CD4-positive, alpha-beta T cell treated with Interleukin-21 for 1 hour (primary cell): Measurements from ENCODE around the gene PRF1.
"Not testable (repeated sequence)": the region's sequence is repeated elsewhere in the genome, so short reads cannot be mapped to it uniquely, and the experiment has no call there.

Experiments used
- DNase-seq: peaks from one replicate; pipeline ENCODE4 v3.0.0-alpha.2; 2020

The PRF1 gene

DNA sequence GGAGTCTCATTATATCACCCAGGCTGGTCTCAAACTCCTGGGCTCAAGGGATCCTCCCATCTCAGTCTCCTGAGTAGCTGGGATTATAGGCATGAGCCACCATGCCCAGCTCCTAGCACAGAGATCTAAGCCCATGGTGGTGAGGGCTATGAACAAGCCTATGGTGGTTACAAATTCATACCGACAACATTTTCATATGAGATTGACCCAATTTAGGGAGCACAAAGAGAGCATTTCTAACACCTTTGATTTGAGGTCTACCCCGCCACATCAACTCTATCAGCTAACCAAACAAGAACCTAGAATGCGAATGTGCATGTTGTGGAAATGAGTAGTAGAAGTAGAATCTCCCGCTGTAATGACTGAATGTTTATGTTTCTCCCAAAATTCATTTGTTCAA is 14.2 kb upstream of the PRF1 start:
- DNase-seq, result peak; percentile 54

DNA sequence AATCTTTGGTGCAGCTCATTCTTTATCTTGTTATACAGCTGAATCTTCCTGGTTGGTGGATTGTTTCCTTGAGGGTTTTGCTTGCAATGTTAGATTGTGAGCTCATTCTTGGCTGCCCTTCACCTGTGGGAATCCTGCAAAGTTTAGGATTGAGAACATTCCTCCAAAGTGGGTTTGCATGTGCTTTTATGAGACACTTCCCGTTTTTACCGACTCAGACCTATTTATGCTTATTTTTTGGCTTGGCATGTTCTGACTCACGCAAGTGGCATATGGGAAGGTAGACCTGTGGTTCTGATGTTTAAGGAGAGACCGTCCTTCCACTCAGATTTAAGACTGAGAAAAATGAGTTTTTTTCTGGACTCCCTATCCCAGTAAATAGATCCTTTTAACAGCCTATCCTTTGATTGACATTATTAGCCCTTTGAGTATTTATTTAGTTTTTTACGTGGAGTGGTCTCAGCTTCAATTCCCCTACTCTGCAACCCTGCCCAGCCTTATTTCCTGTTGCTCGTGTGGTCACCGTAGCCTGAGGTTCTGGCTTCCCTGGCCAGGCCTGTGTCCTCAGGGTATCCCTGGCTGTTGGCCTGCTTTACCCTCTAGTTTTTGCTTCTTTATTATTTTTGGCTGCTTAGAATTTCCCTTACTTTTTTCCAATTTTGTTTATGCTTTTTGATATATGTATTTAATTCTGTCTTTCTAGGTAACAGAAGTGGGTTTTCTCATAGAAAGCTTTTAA is 13.4 kb upstream of the PRF1 start:
- no peak for DNase-seq

- no peak for DNase-seq
These were observed 12.7 kb upstream of the PRF1 start for GRCh38 chr10:70615211-70615610.

GRCh38 chr10:70614364-70614763 is 11.8 kb upstream of the PRF1 start:
- not testable (repeated sequence) for DNase-seq

DNA sequence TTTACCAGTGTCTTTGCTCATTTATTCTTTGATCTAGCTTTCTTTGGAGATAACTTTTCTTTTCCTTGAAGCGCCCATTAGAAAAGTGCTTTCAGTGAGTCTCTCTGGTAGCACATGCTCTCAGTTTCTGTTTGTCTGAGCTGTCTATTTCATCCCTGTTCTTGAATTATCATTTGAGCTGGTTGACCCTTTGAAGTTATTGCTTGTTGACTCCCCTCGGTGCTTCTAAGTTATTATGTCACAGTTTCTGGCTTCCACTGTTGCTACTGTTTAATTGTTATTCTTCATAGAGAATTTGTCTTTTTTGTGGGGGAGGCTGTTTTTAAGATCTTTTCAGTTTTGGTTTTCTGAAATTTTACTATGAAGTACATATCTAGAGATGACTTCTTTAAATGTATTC is 11.4 kb upstream of the PRF1 start:
- no peak for DNase-seq

DNA sequence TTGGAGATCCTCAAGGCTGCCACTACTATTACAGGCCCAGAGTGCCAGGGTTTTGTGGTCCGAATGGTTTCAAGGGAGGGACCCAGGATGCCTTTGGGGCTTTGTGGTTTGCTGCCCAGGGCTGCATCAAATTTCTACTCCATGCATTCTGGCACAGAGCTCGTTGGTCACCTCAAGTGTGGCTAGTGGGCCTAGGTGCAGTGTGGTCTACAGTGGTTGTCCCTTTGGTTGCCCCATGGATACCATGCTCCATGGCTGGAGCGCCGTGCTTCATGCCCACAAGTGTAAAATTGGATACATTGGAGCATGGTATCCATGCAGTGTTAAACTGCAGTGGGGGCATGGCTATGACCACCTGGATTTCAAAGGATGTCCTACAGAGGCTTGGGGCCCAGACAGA is 5.4 kb upstream of the PRF1 start:
- no peak for DNase-seq

GRCh38 chr10:70605161-70605560 is 2.6 kb upstream of the PRF1 start:
- DNase-seq, result no peak

- no peak for DNase-seq
These were observed 1.6 kb upstream of the PRF1 start for GRCh38 chr10:70604106-70604505.

GRCh38 chr10:70603449-70603801 is 884 bp upstream of the PRF1 start:
- DNase-seq, result peak; percentile 82

GRCh38 chr10:70601746-70602145 is 795 bp downstream of the PRF1 start:
- DNase-seq, result peak; percentile 38

DNA sequence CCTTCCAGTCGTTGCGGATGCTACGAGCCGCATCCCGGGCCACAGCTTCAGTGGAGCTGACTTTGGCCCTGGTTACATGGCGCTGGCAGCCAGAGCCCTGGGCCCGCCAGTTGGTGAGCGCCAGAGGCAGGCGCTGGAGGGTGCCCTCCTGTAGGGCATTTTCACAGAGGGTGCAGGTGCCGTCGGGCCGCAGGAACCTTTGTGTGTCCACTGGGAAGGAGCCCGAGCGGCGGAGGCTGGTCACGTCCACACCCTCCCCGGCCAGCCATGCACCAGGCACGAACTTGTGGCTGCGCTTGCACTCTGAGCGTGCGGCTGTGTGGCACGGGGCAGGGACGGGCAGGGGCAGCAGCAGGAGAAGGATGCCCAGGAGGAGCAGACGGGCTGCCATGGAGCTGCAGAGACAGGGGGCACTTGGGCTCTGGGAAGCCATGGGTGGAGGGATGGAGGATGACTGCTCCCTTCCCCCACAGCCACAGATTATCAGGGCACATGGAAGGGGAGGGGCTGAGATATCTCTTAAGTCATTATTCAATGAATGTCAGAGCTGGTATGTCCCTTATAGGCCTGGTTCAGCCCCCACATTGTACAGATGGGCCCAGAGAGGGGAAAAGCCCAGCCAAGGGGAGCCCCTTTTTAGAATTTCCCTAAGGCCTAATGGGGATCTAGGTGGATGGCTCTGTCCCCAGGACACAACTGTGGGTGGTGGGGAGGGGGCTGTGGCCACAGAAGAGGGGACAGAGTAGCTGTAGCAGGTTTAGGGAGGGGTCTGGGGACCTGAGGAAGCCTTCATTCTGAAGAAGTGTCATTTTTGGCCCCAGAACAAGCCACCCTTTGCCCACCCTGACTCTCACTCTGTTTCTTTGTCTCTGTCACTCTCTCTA is 1.8 kb downstream of the PRF1 start:
- no peak for DNase-seq

DNA sequence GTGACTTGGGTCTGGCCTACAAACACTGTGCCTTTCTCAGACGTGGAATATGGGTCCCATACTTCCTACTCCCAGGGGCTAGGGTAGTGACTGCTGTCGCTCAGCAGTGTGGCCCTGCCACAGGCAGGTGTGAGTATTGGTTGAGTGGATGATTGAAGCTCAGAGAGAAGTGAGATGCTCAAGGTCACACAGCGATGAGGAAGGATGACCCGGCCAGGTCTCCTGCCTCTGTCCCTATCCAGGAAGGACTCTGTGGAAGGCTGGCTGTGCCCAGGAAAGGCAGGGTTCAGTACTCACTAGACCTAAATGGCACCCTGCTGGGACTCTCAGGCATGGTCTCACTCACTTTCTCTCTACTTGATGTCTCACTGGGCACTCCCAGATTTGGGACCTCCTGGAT is 2.8 kb downstream of the PRF1 start:
- no peak for DNase-seq

DNA sequence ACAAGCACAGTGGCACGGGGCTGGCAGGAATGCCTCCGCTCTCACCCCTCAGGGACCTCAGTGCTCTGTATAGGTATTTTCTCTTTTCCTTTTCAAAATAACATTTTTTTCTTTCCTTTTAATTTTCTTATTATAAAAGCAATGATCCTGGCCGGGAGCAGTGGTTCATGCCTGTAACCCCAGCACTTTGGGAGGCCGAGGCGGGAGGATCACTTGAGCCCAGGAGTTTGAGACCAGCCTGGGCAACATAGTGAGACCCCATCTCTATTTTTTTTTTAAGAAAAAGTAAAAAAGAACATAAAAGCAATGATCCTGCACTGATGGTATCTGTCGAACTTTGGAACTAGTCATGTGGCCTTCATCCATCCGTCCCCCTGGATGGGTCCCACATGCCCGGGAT is 3.2 kb downstream of the PRF1 start:
- DNase-seq, result no peak

GRCh38 chr10:70598857-70599295 is 3.7 kb downstream of the PRF1 start:
- DNase-seq, result no peak

GRCh38 chr10:70597856-70598815 is 4.4 kb downstream of the PRF1 start:
- DNase-seq, result no peak

GRCh38 chr10:70596860-70597809 is 5.4 kb downstream of the PRF1 start:
- DNase-seq, result no peak

GRCh38 chr10:70596110-70596798 is 6.3 kb downstream of the PRF1 start:
- DNase-seq, result no peak

DNA sequence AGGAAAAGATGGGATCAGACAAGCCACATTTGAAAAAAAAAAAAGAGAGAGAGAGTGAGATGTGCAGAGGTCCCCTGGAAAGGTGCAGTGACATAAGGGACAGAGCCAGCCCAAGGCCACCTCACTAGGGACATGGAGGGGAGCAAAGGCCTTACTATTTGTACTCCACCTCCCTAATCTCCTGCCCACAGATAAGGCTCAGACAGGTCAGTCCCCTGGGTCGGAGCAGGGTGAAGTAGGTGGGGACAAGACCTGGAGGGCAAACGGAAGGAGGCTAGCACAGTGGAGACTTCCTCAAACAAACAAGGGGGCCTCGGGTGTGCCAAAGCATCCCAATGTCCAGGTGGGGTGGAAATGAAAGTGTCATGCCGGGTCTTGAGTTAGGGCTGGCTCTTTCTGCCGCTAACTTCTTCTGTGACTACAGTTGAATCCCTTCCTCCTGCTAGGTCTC is 7.0 kb downstream of the PRF1 start:
- DNase-seq, result no peak

- no peak for DNase-seq
These were observed 8.4 kb downstream of the PRF1 start for GRCh38 chr10:70594161-70594560.

DNA sequence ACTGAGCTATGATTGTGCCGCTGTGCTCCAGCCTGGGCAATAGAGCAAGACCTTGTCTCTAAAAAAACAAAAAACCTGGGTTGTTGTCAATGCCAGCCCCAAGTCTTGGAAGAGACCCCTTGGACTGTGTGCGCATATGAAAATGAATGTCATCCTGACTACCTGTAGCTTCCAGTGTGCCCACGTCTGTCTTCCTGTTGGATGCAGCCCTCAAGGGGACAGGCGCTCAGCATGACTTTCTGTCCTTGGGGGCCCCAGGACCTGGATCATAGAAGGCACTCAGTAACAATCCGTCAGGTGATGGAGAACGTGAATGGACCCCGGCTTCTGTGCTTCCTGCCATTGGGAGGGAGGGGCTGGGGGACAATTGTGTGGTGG is 9.0 kb downstream of the PRF1 start:
- no peak for DNase-seq
